Astrocyte of the hippocampus (primary cell): ENCODE data around the gene CREBRF.
"Not testable (repeated sequence)": the region's sequence is repeated elsewhere in the genome, so short reads cannot be mapped to it uniquely, and the experiment has no call there.

Experiments used
- DNase-seq: peaks from one replicate; pipeline ENCODE4 v3.0.0; 2011; ENCODE audit warnings: low read depth, low spot score

CREBRF gene

GRCh38 chr5:173055983-173056782 lies at the start of gene CREBRF:
TSS of gene CREBRF (plus strand) at chr5:173056352. CDS start at chr5:173080776, 24,424 bp downstream.
- DNase-seq, result peak; percentile 99

DNA sequence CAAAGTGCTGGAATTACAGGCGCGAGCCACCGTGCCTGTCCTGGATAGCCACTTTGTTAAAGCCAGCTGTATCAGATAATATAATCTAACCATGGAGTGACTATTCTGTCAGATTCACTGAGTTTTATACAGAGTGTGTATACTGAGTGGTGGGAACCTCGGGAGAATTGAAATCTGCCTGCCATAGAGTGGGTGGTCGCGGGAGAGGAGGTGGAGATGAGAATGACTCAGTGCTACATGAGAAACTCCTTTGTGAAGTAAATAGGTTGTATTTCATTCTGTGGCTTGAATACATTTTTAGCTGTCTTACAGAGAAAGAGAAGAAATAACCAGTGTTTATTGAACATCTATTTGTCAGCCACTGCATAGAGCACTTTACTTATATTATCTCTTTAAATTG lies 46.1 kb upstream of the CREBRF start:
- no peak for DNase-seq

- peak; percentile 34 for DNase-seq
These were observed 45.3 kb upstream of the CREBRF start for GRCh38 chr5:173010547-173011464.

GRCh38 chr5:173011566-173011965 lies 44.6 kb upstream of the CREBRF start:
- no peak for DNase-seq

DNA sequence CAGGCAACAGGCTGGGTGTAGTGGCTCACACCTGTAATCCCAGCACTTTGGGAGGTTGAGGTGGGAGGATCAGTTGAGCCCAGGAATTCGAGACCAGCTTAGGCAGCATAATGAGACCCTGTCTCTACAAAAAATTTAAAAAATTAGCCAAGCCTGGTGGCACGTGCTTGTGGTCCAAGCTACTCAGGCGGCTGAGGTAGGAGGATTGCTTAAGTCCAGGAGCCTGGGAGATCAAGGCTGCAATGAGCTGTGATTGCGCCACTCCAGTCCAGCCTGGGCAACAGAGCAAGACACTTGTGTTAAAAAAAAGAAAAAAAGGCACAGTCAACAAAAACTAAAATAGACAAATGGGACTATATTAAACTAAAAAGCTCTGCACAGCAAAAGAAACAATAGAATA lies 43.3 kb upstream of the CREBRF start:
- DNase-seq, result no peak

DNA sequence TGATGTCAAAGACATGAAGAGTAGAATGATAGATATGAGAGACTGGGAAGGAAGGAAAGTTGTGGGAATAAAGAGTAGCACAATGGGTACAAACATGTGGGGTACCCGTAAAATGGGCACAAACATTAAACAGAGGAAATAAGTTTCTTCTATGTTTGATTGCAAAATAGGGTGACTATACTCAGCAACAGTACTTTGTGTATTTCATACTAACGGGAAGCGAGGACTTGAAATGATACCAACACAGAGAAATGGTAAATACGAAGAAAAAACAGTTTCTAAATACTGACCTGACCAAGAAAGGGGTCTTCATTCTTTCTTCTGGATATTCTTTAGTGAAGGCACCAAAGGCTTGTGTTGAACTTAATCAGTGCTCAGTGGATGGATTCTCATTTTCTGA lies 41.5 kb upstream of the CREBRF start:
- DNase-seq, result no peak

GRCh38 chr5:173015192-173015591 lies 41.0 kb upstream of the CREBRF start:
- DNase-seq, result no peak

DNA sequence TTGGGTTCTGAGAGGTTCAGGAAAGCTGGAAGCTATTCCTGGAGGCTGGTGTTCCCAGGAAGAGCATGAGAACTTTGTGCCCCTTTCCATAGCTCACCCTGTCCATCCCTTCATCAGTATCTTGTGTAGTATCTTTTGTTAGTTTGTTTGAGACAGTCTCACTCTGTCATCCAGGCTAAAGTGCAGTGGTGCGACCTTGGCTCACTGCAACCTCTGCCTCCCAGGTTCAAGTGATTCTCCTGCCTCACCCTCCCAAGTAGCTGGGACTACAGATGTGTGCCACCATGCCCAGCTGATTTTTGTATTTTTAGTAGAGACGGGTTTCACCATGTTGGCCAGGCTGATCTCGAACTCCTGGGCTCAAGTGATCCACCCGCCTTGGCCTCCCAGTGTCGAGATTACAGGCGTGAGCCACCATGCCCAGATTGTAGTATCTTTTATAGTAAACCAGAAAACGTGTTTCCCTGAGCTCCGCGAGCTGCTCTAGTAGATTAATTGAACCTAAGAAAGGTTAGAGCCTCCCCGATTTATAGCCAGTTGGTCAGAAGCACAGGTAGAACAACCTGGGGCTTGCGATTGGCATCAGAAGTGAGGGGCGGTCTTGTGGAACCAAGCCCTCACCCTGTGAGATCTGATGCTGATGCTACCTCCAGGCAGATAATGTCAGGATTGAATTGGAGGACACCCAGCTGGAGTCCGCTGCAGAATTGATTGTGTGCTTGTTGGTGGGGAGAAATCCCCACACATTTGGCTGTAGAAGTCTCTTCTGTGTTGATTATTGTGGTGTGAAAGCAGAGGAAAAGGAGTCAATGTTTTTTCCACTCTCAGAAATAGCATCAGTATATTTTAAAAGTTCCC lies 40.3 kb upstream of the CREBRF start:
- DNase-seq, result no peak

DNA sequence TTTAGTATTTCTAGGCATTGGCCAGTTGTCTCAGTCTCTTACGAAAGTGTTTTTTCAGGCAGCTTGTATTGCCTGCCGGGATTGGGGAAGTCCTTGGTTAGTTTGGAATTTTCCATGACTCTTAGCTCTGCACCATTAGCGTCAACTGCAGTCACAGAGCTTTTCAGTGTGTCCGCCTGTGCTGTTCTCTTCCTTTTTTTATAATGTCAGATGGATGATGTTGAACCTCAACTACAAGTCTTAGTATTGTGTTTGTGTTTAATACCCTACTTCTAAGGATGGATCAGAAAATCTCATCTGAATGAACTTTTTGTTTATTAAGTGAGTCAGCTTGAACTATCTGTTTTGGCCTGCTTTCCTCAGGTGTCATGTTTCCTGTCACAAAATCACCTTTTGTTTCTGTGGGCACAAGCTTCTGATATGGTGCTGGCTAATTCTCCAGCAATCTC lies 39.5 kb upstream of the CREBRF start:
- peak; percentile 78 for DNase-seq

- not testable (repeated sequence) for DNase-seq
These were observed 39.1 kb upstream of the CREBRF start for GRCh38 chr5:173017087-173017486.

DNA sequence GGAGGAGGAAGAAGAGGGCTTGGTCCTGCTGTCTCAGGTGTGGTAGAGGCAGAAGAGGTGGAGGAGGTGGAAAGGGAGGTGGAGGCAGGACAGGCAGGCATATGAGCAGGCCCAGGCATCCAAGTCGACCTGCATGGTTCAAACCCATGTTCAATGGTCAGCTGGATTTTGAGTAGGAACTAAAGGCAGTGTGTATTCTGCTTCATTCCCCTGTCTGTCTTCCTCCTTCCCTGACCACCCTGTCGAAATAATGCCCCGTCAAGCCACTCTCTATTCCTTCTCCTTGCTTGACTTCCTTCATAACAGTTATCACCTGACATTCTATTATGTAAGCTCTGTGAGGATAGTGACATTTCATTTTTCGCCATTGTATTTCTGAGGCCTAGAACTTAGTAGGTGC lies 37.8 kb upstream of the CREBRF start:
- DNase-seq, result no peak

- no peak for DNase-seq
These were observed 36.0 kb upstream of the CREBRF start for GRCh38 chr5:173020154-173020581.

GRCh38 chr5:173020643-173021042 lies 35.5 kb upstream of the CREBRF start:
- DNase-seq, result no peak

GRCh38 chr5:173025651-173026050 lies 30.5 kb upstream of the CREBRF start:
- no peak for DNase-seq

DNA sequence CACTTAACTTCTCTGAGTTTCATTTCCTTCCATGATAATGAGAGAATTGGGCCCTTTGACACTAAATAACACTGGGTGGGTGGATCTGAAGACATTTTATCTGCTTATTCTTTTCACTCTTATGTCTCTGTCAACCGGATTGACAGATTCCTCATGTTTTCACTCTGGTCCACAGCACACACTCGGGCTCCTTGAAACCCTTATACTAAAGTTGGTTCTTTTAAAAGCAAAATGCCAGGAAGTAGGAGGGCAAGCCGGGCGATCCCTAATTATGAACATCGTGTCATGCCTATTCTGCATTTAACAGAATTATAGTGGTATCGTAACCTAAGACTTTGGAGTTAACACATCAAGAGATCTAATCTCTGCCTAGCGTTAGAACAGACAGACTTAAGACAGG lies 28.2 kb upstream of the CREBRF start:
- DNase-seq, result no peak

GRCh38 chr5:173028811-173029327 lies 27.3 kb upstream of the CREBRF start:
- DNase-seq, result peak; percentile 70

DNA sequence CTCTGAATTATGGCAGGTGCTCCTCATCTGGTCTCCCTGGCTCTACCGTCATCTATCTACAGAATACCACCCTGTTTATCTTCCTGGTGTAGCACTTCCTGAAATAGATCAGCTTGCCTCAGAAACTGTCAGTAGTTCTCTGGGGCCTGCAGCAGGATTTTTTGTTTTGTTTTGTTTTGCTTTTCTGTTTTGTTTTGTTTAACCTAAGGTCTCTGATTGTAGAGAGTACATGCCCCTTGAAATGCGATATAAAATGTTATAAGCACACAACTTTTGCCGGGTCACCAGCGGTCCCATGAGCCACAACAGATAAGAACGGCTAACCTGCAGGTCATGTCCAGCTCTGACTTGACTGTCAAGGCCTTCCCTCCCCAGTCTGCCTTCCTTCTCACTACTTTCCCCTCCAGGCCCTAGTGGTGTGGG lies 26.6 kb upstream of the CREBRF start:
- no peak for DNase-seq

DNA sequence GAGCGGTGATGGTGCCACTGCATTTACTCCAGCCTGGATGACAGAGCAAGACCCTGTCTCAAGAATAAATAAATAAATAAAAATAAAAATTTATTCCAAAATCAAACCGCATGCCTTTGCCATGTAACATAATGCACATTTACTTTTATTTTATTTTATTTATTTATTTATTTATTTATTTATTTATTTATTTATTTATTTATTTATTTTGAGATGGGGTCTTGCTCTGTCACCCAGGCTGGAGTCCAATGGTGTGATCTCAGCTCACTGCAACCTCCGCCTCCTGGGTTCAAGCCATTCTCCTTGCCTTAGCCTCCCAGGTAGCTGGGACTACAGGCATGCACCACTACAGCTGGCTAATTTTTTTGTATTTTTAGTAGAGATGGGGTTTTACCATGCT lies 24.1 kb upstream of the CREBRF start:
- DNase-seq, result not testable (repeated sequence)

- DNase-seq, result no peak
These were observed 23.4 kb upstream of the CREBRF start for GRCh38 chr5:173032730-173033129.

DNA sequence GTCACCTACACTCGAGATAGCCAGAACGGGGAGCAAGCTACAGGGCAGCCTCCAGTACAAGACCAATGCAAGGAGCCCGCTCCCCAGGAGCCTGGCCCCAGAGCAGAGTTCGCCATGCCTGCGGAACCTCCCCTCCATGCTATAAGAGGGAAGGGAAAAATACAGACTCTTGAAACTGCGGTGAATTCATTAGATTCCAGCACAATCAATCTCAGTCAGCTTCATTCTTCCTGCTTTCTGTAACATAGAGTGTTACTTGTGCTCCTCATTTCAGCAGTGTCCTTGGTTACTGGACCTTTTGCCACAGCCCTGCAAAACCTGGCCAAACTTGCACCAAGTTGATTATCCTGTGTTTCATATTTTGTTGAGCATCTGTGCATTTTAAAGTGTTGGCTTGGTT lies 22.2 kb upstream of the CREBRF start:
- no peak for DNase-seq
